Measurements from ENCODE around the gene CHSY3.

CHSY3 gene

GRCh38 chr5:130158036-130158435 lies 253.8 kb downstream of the CHSY3 start:
- no peak for TF ChIP-seq CTCF (IDR thresholded peaks at IDR 0.05; ENCODE audit: extremely low read depth, missing control alignments)
- no peak for DNase-seq (ENCODE audit: low spot score)

GRCh38 chr5:130159968-130160367 lies 255.7 kb downstream of the CHSY3 start:
- TF ChIP-seq CTCF (IDR thresholded peaks at IDR 0.05; ENCODE audit: extremely low read depth, missing control alignments): no peak
- DNase-seq (ENCODE audit: low spot score): no peak

GRCh38 chr5:130164966-130165365 lies 260.7 kb downstream of the CHSY3 start:
- no peak for TF ChIP-seq CTCF (IDR thresholded peaks at IDR 0.05; ENCODE audit: extremely low read depth, missing control alignments)
- DNase-seq (ENCODE audit: low spot score): no peak

GRCh38 chr5:130166839-130167490 lies 262.7 kb downstream of the CHSY3 start:
- no peak for DNase-seq (ENCODE audit: low spot score)
- TF ChIP-seq CTCF (IDR thresholded peaks at IDR 0.05; ENCODE audit: extremely low read depth, missing control alignments): no peak

GRCh38 chr5:130168211-130168610 lies 263.9 kb downstream of the CHSY3 start:
- TF ChIP-seq CTCF (IDR thresholded peaks at IDR 0.05; ENCODE audit: extremely low read depth, missing control alignments): no peak
- DNase-seq (ENCODE audit: low spot score): no peak

GRCh38 chr5:130171699-130172098 lies 267.4 kb downstream of the CHSY3 start:
- TF ChIP-seq CTCF (IDR thresholded peaks at IDR 0.05; ENCODE audit: extremely low read depth, missing control alignments): no peak
- DNase-seq (ENCODE audit: low spot score): no peak

GRCh38 chr5:130183115-130183514 lies 278.9 kb downstream of the CHSY3 start:
- no peak for TF ChIP-seq CTCF (IDR thresholded peaks at IDR 0.05; ENCODE audit: extremely low read depth, missing control alignments)

More at GRCh38 chr5:130183115-130183514, 278.9 kb downstream of the CHSY3 start:
- no peak for DNase-seq (ENCODE audit: low spot score)
